B cell (primary cell): ENCODE measurements around the gene TOMM40L.

Experiments
- EZH2 ChIP-seq: IDR thresholded peaks from 2 replicates; pipeline ENCODE4 v1.6.1; 2012; ENCODE audit warnings: borderline replicate concordance, low read depth, mild to moderate bottlenecking, moderate library complexity, low read length; ENCODE audit not compliant: insufficient read depth, poor library complexity, severe bottlenecking
- TF ChIP-seq, protein P1 (sequence below): fragments of 200-600 bp; IDR thresholded peaks from one replicate; pipeline ENCODE4 v1.8.0; 2022; ENCODE audit warnings: antibody characterized with exemption, mild to moderate bottlenecking

DNA sequence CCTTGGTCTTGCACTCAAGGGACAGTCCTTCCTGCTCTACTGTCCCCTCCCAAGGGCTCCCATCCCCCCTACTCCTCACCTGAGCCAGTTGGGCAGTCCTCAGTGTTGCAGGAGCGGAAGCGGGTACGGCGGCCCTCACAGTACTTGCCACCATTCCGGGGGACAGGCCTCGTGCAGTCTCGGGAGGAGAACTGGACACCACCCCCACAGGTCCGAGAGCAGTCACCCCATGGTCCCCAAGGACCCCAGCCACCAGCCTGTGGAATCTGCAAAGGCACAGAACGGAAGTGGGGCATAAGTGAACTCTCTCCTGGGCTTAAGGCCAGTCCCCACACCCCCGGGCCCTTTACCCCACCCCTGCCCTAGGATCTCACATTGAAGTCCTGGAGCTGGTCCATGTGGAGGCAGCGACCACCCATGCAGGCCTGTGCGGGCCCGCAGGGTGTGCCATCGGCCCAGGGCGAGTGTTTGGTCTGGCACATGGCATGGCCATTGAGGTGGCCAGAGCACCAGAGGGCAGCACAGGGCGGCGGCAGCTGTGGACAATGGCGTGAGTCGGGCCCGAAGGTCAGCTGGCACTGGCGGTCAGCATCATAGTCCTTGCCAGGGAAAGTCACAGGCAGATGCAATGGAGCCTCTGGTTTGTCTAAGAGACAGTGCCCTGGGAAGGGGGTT lies 32.2 kb upstream of the TOMM40L start:
- TF ChIP-seq, protein P1, sequence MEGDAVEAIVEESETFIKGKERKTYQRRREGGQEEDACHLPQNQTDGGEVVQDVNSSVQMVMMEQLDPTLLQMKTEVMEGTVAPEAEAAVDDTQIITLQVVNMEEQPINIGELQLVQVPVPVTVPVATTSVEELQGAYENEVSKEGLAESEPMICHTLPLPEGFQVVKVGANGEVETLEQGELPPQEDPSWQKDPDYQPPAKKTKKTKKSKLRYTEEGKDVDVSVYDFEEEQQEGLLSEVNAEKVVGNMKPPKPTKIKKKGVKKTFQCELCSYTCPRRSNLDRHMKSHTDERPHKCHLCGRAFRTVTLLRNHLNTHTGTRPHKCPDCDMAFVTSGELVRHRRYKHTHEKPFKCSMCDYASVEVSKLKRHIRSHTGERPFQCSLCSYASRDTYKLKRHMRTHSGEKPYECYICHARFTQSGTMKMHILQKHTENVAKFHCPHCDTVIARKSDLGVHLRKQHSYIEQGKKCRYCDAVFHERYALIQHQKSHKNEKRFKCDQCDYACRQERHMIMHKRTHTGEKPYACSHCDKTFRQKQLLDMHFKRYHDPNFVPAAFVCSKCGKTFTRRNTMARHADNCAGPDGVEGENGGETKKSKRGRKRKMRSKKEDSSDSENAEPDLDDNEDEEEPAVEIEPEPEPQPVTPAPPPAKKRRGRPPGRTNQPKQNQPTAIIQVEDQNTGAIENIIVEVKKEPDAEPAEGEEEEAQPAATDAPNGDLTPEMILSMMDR: no peak
- no peak for TF ChIP-seq EZH2
